ES-I3 (cell line): ENCODE data around the gene CDC45.
A peak's percentile ranks its signal among the peaks of the same experiment; 100 is the strongest.

Experiments used
- H3K36me3 ChIP-seq: 2 replicates; pipeline ENCODE4 v1.6.1; 2013; ENCODE audit warnings: mild to moderate bottlenecking, low read length, control low read depth, moderate library complexity; ENCODE audit not compliant: insufficient read depth
- H3K4me1 ChIP-seq: 2 replicates; pipeline ENCODE4 v1.6.1; 2013; ENCODE audit warnings: mild to moderate bottlenecking, control low read depth, low read length; ENCODE audit not compliant: insufficient read depth
- H3K9ac ChIP-seq: 2 replicates; pipeline ENCODE4 v1.6.1; 2013; ENCODE audit warnings: low read depth, mild to moderate bottlenecking, low read length, moderate library complexity
- H3K9me3 ChIP-seq: 2 replicates; pipeline ENCODE4 v1.6.1; 2013; ENCODE audit warnings: mild to moderate bottlenecking, low read length, moderate library complexity; ENCODE audit not compliant: control insufficient read depth, insufficient read depth

The CDC45 gene

GRCh38 chr22:19470010-19470409, 9.7 kb upstream of the CDC45 start:
- H3K9me3 ChIP-seq: no peaks in the 10 kb centered on the region
- no peak overlapping the region for H3K9ac ChIP-seq
- H3K36me3 ChIP-seq: peaks cover 35% of the 10 kb centered on the region
- H3K4me1 ChIP-seq: no peaks in the 10 kb centered on the region

GRCh38 chr22:19471572-19471971, 8.1 kb upstream of the CDC45 start:
- Histone ChIP-seq H3K9me3 (no peaks in the 10 kb centered on the region), H3K36me3 (peaks cover 27% of the 10 kb centered on the region), H3K9ac (no peak overlapping the region), H3K4me1 (no peaks in the 10 kb centered on the region)

- no peaks in the 10 kb centered on the region for H3K4me1 ChIP-seq
- no peaks in the 10 kb centered on the region for H3K9me3 ChIP-seq
- peaks cover 22% of the 10 kb centered on the region for H3K36me3 ChIP-seq
- no peak overlapping the region for H3K9ac ChIP-seq
Measured at GRCh38 chr22:19472233-19472632, 7.5 kb upstream of the CDC45 start.

GRCh38 chr22:19473578-19473977, 6.1 kb upstream of the CDC45 start:
- no peak overlapping the region for H3K9ac ChIP-seq
- peaks cover 17% of the 10 kb centered on the region for H3K36me3 ChIP-seq
- H3K4me1 ChIP-seq: peaks cover 3% of the 10 kb centered on the region; the same call in 1 of the 2 replicates
- H3K9me3 ChIP-seq: no peaks in the 10 kb centered on the region

- peaks cover 8% of the 10 kb centered on the region; the same call in 1 of the 2 replicates for H3K4me1 ChIP-seq
- peaks cover 10% of the 10 kb centered on the region for H3K36me3 ChIP-seq
- no peak overlapping the region for H3K9ac ChIP-seq
- H3K9me3 ChIP-seq: no peaks in the 10 kb centered on the region
Measured at GRCh38 chr22:19476023-19476422, 3.7 kb upstream of the CDC45 start.

GRCh38 chr22:19477321-19478044, 2.2 kb upstream of the CDC45 start:
- peak overlapping the region; percentile 74; the same call in 1 of the 2 replicates for H3K9ac ChIP-seq
- H3K9me3 ChIP-seq: no peaks in the 10 kb centered on the region
- H3K4me1 ChIP-seq: peaks cover 8% of the 10 kb centered on the region; the same call in 1 of the 2 replicates
- H3K36me3 ChIP-seq: peaks cover under 1% of the 10 kb centered on the region

GRCh38 chr22:19478045-19478900, 1.4 kb upstream of the CDC45 start:
- Histone ChIP-seq H3K36me3 (peaks cover under 1% of the 10 kb centered on the region; the same call in 1 of the 2 replicates), H3K9me3 (no peaks in the 10 kb centered on the region), H3K9ac (peak overlapping the region; percentile 74), H3K4me1 (peaks cover 8% of the 10 kb centered on the region; the same call in 1 of the 2 replicates)

- Histone ChIP-seq H3K36me3 (peaks cover 7% of the 10 kb centered on the region; the same call in 1 of the 2 replicates), H3K9me3 (no peaks in the 10 kb centered on the region), H3K4me1 (peaks cover 8% of the 10 kb centered on the region; the same call in 1 of the 2 replicates), H3K9ac (peak within 1 kb of the TSS; percentile 74)
Measured at GRCh38 chr22:19478901-19479354, 792 bp upstream of the CDC45 start, which contains the start of gene UFD1. TSS of gene UFD1 (minus strand) at chr22:19479193. CDS start at chr22:19479085, 108 bp downstream.

- Histone ChIP-seq H3K4me1 (peaks cover 8% of the 10 kb centered on the region; the same call in 1 of the 2 replicates), H3K36me3 (peaks cover 7% of the 10 kb centered on the region; the same call in 1 of the 2 replicates), H3K9ac (peak overlapping the region; percentile 74), H3K9me3 (no peaks in the 10 kb centered on the region)
Measured at GRCh38 chr22:19480173-19480568, 451 bp downstream of the CDC45 start.

- peaks cover 8% of the 10 kb centered on the region; the same call in 1 of the 2 replicates for H3K4me1 ChIP-seq
- H3K36me3 ChIP-seq: peaks cover 7% of the 10 kb centered on the region; the same call in 1 of the 2 replicates
- peak overlapping the region; percentile 74 for H3K9ac ChIP-seq
- no peaks in the 10 kb centered on the region for H3K9me3 ChIP-seq
Measured at GRCh38 chr22:19480789-19481188, 1.1 kb downstream of the CDC45 start.

GRCh38 chr22:19482297-19482696, 2.6 kb downstream of the CDC45 start:
- no peak overlapping the region for H3K9ac ChIP-seq
- H3K4me1 ChIP-seq: peaks cover 8% of the 10 kb centered on the region; the same call in 1 of the 2 replicates
- H3K36me3 ChIP-seq: peaks cover 7% of the 10 kb centered on the region; the same call in 1 of the 2 replicates
- H3K9me3 ChIP-seq: no peaks in the 10 kb centered on the region

- Histone ChIP-seq H3K4me1 (peaks cover 5% of the 10 kb centered on the region; the same call in 1 of the 2 replicates), H3K36me3 (peaks cover 13% of the 10 kb centered on the region; the same call in 1 of the 2 replicates), H3K9ac (no peak overlapping the region), H3K9me3 (no peaks in the 10 kb centered on the region)
Measured at GRCh38 chr22:19483481-19484244, 3.9 kb downstream of the CDC45 start.

GRCh38 chr22:19488285-19488684, 8.6 kb downstream of the CDC45 start:
- Histone ChIP-seq H3K9ac (no peak overlapping the region), H3K4me1 (no peaks in the 10 kb centered on the region), H3K9me3 (no peaks in the 10 kb centered on the region), H3K36me3 (peaks cover 18% of the 10 kb centered on the region)
